Neutrophil (primary cell): ENCODE data around the gene ILF2.

ENCODE experiments used
- H3K27ac ChIP-seq: fragments of 200-600 bp; sonication (generic); 2 replicates; pipeline ENCODE4 v1.5.1; 2016; ENCODE audit warnings: mild to moderate bottlenecking, moderate library complexity
- H3K27me3 ChIP-seq: fragments of 200-600 bp; sonication (generic); 2 replicates; pipeline ENCODE4 v1.6.0; 2016; ENCODE audit warnings: mild to moderate bottlenecking
- H3K36me3 ChIP-seq: fragments of 200-600 bp; sonication (generic); 2 replicates; pipeline ENCODE4 v1.5.1; 2017
- H3K4me1 ChIP-seq, 2 experiments: fragments of 200-600 bp in 1 of 2; sonication (generic) in 1 of 2; 1 replicate in 1 of 2; 2 replicates in 1 of 2; pipeline versions ENCODE4 v1.5.1 to v1.6.1; 2013 to 2016; ENCODE audit warnings: low read depth in 1 of 2, low read length in 1 of 2, mild to moderate bottlenecking in 1 of 2, moderate library complexity in 1 of 2; ENCODE audit not compliant: control insufficient read depth in 1 of 2, insufficient read depth in 1 of 2
- H3K4me3 ChIP-seq, 2 experiments: fragments of 200-600 bp in 1 of 2; sonication (generic) in 1 of 2; 1 replicate in 1 of 2; 2 replicates in 1 of 2; pipeline ENCODE4 v1.5.1; 2013 to 2016; ENCODE audit warnings: low read depth in 1 of 2, low read length in 1 of 2, mild to moderate bottlenecking in 1 of 2, moderate library complexity in 1 of 2
- H3K9me3 ChIP-seq: fragments of 200-600 bp; sonication (generic); 2 replicates; pipeline ENCODE4 v1.5.1; 2016
- CTCF ChIP-seq: fragments of 200-600 bp; sonication (generic); IDR thresholded peaks from 2 replicates; pipeline ENCODE4 v1.5.1; 2016; ENCODE audit warnings: antibody characterized with exemption

Gene ILF2

GRCh38 chr1:153688736-153689328, 18.0 kb upstream of the ILF2 start:
- Histone ChIP-seq H3K27ac (no peak overlapping the region), H3K4me1 (no peaks in the 10 kb centered on the region), H3K4me3 (no peak overlapping the region), H3K36me3 (no peaks in the 10 kb centered on the region), H3K27me3 (peaks cover 11% of the 10 kb centered on the region), H3K9me3 (no peaks in the 10 kb centered on the region)
- no peak for TF ChIP-seq CTCF

DNA sequence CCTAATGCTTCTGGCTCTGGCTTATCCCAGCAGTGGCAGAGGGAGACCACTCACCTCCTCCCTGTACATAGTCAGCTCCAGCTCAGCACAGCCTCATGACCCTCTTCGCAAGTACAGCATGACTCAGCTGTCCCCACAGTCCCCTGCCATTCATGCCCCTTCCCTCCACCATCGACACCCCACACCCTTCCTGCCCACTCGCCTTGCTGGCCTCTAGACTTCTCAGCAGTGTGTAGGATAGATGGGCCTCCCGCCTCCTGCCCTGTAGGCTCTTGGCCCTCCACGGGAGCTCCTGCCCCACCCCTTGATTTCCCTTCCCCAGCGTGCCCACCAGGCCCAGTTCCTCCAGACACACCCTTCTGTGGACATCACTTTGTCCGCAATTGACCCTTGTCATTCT, 17.5 kb upstream of the ILF2 start:
- Histone ChIP-seq H3K27ac (no peak overlapping the region), H3K27me3 (peaks cover 15% of the 10 kb centered on the region), H3K9me3 (no peaks in the 10 kb centered on the region), H3K4me1 (no peaks in the 10 kb centered on the region), H3K4me3 (no peak overlapping the region), H3K36me3 (no peaks in the 10 kb centered on the region)
- no peak for TF ChIP-seq CTCF

GRCh38 chr1:153687346-153688125, 16.7 kb upstream of the ILF2 start:
- no peaks in the 10 kb centered on the region for H3K4me1 ChIP-seq
- no peak overlapping the region for H3K27ac ChIP-seq
- H3K27me3 ChIP-seq, result peaks cover 20% of the 10 kb centered on the region
- no peaks in the 10 kb centered on the region for H3K36me3 ChIP-seq
- H3K4me3 ChIP-seq, result no peak overlapping the region
- no peaks in the 10 kb centered on the region for H3K9me3 ChIP-seq
- no peak for TF ChIP-seq CTCF

GRCh38 chr1:153685544-153686340, 14.9 kb upstream of the ILF2 start:
- Histone ChIP-seq H3K36me3 (no peaks in the 10 kb centered on the region), H3K4me3 (no peak overlapping the region), H3K4me1 (no peaks in the 10 kb centered on the region), H3K27me3 (peaks cover 38% of the 10 kb centered on the region), H3K9me3 (no peaks in the 10 kb centered on the region), H3K27ac (no peak overlapping the region)
- TF ChIP-seq CTCF, result no peak

DNA sequence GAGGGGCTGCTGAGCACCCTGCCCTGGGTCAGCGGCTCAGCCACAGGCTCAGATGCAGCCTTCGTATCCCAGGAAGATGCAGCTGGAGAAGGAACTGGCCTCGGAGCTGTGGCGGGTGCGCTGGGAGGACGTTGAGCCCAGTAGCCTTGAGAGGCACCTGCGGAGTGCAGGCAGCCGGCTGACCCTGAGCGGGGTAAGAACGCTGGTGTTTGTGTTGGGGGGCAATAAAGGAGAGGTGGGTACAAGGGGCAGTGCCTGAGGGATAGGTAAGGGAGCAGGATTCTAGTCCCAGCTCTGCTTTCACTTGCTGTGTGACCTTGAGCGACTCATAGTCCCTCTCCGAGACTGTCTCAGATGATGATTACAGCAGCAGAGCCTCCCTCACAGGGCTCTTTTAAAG, 14.1 kb upstream of the ILF2 start:
- Histone ChIP-seq H3K27ac (no peak overlapping the region), H3K36me3 (no peaks in the 10 kb centered on the region), H3K4me1 (no peaks in the 10 kb centered on the region), H3K27me3 (peaks cover 47% of the 10 kb centered on the region), H3K4me3 (no peak overlapping the region), H3K9me3 (no peaks in the 10 kb centered on the region)
- TF ChIP-seq CTCF, result no peak
